SH-SY5Y (cell line): Measurements from ENCODE around the gene SLC35F4.

ENCODE experiments used
- GATA2 ChIP-seq: IDR thresholded peaks from 2 replicates; pipeline ENCODE4 v1.6.1; 2011; ENCODE audit warnings: mild to moderate bottlenecking, low read depth, low read length
- GATA3 ChIP-seq: IDR thresholded peaks from 2 replicates; pipeline ENCODE4 v1.6.1; 2011; ENCODE audit warnings: low read depth, mild to moderate bottlenecking, low read length, moderate library complexity

DNA sequence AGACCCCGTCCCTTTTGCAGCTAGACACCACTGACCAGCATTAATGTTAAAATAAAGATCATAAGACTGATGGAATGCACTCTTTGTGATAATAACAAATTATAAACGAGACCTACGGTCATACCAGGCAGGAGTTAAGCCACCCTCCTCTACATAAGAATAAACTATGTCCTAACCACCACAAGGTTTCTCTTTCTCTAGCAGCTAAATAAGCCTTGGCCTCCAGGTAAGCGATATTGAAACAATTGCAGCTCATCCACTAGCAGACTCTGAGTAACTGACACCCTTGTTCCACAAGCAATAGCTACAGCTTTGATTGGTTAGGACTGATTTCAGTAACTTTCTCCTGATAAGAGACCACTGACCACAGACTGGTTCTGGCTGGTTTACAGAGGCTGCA, 228.0 kb downstream of the SLC35F4 start:
- TF ChIP-seq GATA2 = no peak
- no peak for TF ChIP-seq GATA3
